A204.1 (cell line): ENCODE data around the gene C1QTNF7.
A peak's percentile ranks its signal among the peaks of the same experiment; 100 is the strongest.

Experiments
- FAIRE-seq: peaks from 2 replicates; lab custom pipeline; 2012; peaks lifted over from hg19 to GRCh38; lab: Jason Lieb, UNC

Gene C1QTNF7

GRCh38 chr4:15414551-15415091 is 13.2 kb upstream of the C1QTNF7 start:
- FAIRE-seq, result no peak

DNA sequence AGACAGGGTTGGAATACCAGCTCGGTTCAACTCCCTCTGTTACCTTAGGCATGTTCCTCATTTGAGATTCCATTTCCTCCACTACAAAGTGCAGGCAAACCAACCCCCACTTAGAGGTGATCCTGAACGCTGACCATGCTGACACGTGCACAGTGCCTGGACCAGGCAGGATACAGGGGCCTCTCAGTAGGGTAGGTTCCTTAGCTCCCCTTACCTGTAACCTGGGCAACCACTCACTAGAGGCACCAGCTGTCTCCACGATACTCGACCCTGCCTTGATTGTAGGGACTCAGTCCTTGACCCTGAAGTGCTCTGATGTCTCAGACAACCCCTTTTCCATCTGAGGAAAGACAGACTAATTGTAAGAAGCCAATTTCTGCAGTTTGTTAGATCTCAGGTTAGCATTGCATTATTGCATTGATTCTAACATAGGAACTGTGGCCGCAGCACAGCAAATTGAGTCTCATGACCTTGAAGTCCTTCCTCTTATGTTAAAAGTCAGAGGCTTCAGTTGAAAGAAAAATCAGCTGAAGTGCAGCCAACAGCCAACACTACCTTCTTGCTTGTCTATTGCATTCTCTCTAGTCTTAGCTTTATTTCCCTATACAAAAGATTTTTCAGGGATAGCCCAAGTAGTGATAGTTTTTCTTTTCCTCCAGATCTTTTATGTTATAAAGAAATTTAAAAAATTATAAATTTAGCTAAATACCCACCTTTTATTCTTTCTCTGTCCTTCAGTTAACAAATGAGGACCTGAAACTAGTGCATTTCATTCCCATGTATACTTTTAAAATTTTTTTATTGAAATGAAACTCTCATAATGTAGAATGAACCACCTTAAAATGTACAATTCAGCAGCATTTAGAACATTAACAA is 11.2 kb upstream of the C1QTNF7 start:
- FAIRE-seq, result no peak

DNA sequence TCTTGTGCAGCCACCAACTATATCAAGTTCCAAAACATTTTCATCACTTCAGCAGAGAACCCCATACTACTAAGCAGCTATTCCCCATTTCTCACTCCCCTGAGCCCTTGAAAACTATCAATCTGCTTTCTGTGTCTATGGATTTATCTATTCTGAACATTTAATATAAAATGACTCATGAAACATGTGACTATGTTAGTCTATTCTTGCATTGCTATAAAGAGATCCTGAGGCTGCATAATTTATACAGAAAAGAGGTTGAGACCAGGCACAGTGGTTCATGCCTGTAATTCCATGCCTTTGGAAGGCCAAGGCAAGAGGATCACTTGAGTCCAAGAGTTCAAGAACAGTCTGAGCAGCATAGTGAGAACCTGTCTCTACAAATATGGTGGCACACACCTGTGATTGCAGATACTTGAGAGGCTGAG is 10.6 kb upstream of the C1QTNF7 start:
- FAIRE-seq, result no peak

DNA sequence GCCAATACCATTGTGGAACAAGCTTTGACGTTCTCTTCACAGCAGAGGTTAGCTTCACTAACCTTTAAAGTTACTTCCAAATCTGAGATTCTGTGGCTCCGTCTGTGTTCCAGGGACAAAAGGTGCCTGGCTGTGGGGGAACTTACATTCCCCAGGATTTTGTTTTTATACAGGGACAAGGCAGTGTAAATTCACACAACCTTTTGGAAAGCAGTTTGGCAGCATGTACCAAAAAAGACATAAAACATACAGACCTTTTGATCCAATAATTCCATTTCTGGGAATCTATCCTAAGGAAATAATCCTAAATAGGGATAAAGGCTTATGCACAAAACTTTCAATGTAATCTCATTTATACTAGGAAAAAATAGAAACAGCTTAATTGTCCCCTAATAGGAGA is 8.9 kb upstream of the C1QTNF7 start:
- FAIRE-seq, result no peak

DNA sequence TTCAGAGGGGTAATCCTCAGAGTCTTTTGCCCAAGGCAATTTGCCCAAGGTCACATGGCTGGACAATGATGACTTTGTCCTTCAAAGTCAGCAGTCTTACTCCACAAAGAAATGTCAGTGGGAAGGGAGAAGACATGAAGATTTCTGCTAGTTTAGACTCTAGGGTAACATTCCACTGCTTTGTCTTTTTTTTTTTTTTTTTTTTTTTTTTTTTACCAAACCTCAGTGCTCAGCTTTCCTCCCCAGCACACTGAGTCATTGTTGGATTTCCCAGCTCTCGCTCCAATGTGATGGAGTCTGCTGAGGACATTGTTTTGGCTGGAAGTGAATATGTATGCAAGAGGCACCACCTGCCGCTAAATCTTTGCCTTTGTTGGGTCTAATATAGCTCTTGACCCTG is 7.2 kb upstream of the C1QTNF7 start:
- FAIRE-seq, result no peak

DNA sequence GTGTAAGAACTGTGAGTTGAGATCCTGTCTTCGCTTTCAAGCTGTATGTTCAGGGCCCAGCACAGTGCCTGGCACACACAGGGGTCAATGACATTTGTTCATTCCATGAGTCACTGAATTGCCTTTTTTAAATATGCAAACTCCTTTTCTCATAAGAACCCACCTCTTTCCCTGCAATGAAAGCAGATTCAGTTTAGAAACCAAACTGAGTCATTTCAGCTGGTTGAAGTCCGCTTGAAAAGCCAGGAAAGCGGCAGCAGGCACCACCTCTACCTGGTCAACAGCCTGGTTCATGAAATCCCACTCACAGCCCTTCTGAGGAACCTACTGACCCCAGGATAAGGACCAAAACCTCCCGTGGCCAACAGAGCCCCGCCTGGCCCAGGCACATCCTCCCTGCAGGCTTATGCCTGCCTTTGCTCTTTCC is 4.5 kb upstream of the C1QTNF7 start:
- FAIRE-seq, result no peak

DNA sequence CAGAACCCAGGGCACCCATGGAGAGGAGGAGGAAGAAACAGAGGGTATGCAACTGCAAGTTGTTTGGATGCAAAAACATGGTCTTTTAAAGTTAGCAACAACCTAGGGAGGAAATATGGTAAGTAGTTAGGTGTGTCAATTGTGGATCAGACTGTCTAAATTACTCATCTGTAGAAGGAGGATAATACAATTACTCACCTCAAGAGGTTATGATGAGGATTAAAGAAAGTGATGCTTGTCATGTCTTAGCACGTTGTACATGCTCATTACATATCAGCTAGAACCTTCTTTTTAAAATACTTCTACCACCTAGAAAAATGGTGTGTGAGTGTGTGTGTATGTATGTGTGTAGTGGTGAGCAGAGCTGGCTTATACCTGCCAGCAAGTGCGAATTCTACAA is 2.3 kb upstream of the C1QTNF7 start:
- no peak for FAIRE-seq

DNA sequence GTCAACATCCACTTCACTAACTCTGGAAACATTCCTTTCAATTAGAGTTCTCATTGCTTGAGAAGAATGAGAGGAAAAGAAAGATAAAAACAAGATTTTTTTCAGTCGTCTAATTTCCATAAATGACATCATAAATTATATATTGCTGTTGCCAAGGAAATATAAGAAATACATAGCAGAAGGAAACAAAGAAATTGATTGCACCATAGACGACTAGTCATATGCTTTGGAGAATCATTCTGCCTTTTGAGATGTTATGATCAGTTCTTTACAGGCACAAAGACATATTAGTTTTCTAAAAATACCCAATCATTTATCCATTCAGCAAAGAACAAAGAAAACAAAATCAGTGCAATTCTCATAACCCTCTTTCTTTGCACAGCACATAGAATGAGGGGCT is 672 bp upstream of the C1QTNF7 start:
- no peak for FAIRE-seq

DNA sequence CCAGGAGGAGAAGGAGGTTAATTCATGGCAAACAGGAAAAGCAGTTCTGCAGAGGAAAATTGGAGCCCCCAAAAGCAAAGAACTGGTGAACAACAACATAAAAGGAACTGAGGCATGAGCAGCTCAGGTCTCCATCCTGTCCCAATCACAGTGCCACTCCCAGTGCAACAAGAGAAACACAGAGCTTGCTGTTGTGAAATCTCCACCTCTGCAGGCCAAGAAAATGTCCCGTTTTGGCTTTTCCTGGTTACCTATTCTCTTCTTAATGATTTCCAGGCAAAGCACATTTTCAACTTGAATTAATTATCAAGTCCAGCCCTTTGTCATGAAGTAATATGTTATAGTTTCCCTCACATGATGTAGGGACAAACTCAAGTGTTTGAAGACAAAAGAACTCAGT is 778 bp downstream of the C1QTNF7 start:
- no peak for FAIRE-seq

DNA sequence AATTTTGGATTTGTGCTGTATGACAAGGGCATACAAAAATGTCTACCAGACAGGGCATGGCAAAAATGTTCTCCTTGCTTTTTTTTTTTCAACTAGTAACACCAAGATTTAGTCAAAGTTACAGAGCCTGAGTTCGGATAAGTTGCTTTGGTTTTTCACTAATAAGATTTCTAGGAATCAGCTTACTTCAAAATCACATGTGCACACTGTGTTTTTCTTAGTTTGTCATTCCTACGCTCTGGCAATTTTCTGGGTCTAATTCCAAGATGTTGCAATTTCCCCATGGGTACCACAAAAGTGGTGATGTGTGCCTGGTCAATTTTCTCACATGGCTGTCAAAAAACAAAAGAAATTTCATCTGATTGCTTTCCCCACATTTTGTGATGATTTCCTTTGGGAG is 6.3 kb downstream of the C1QTNF7 start:
- no peak for FAIRE-seq

DNA sequence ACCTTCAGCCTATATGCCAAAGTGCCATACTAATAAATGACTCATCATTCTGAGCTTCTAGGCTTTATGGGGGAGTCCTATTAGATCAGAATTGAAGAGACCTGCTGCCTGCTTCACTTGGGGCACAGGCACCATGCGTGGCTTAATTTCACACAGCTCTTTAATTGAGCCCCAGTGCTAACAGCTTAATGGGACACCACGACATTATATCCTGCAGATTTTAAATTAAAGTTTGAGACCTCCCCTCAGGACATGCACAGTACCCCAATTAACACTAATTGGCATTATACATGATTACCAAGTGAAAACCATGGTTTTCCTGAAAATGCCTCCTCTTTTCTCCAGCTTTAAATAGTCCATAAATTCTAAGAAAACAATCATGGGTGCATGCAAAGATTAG is 6.8 kb downstream of the C1QTNF7 start:
- no peak for FAIRE-seq

DNA sequence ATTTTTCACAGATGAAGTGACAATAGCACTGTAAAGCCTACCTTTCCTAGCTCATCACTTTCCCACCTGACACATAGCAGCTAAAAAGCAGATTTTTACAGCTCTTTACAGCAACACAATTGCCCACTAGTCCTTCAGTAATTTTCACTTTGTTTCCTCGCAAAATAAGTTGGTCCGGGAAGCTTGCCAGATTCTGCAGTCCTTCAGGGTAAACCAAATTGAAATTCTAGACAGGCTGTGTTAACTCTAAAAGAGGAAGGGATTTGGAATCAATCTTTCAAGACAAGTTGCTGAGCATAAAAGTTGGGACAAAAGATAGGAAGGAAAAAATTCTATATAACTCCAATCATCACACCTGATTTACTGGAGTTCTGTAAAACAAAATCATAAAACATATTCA is 8.7 kb downstream of the C1QTNF7 start:
- no peak for FAIRE-seq

- FAIRE-seq, result no peak
Measured at GRCh38 chr4:15438939-15439524, 11.2 kb downstream of the C1QTNF7 start.

GRCh38 chr4:15443371-15444160 is 15.7 kb downstream of the C1QTNF7 start:
- no peak for FAIRE-seq

DNA sequence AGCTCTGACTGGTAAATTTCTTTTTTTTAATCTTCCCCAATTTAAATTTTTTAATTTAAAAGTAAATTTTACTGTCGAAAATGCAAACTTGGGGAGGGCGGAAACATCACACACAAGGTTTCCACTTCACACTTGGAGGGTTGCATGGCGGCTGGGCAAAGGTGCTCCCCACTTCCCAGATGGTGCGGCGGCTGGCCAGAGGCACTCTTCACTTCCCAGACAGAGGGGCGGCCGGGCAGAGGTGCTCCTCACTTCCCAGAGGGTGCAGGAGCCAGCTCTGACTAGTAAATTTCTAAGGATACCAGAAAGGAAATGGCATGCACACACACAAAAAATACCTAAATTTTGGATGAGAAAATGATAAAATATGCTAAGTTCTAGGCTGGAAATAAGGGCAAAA is 16.4 kb downstream of the C1QTNF7 start:
- no peak for FAIRE-seq

GRCh38 chr4:15444879-15445547 is 17.2 kb downstream of the C1QTNF7 start:
- no peak for FAIRE-seq

DNA sequence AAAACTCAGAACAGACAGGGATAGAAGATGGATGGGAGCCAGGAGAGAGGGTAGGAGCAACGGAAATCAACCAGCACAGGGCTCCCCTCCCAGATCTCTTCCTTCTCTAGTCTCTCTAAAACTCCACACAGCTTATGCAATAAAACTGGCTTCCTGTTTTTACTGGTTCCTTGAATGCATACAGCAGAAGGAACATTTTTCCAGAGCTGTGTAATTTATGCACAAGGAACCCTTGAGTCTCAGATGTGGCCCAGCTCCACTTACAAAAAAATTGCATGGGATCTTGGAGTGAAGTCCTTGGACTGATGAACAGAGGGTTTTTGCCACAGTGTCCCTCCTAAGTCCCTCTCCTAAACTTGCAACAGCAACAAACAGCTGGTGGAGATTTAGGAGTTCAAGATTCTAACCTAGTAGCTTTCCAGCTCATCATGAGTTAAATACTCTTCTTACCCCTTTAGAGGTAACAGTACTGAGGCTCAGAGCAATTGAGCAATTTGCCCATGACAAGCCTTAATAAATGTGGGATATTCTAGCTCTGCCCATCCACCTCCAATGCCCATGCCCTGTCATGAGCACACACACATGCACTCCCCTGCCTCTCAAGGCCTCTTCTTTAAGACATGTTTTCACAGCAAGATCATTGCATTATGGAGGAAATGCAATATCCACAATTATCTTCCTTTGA is 23.5 kb downstream of the C1QTNF7 start:
- FAIRE-seq, result no peak

- no peak for FAIRE-seq
Measured at GRCh38 chr4:15451866-15452765, 24.3 kb downstream of the C1QTNF7 start.

DNA sequence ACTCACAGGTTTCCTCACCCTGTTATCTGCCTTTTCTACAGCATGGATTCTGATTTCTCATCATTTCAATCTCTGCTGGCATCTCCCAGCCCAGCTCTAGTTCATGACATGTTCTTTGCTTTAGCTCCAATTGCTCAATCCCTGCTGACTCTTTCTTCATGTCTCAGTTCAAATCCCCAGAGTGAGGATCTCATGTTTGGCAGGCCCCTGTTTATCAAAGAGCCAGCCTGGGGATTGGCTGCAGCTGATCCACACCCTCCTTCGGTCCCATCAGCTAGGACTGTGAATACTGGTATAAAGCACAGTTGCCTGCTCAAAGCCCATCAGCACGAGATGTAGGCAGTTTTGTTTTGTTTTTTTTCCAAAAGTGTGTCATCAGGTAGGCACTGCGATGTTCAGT is 27.5 kb downstream of the C1QTNF7 start:
- FAIRE-seq, result no peak

DNA sequence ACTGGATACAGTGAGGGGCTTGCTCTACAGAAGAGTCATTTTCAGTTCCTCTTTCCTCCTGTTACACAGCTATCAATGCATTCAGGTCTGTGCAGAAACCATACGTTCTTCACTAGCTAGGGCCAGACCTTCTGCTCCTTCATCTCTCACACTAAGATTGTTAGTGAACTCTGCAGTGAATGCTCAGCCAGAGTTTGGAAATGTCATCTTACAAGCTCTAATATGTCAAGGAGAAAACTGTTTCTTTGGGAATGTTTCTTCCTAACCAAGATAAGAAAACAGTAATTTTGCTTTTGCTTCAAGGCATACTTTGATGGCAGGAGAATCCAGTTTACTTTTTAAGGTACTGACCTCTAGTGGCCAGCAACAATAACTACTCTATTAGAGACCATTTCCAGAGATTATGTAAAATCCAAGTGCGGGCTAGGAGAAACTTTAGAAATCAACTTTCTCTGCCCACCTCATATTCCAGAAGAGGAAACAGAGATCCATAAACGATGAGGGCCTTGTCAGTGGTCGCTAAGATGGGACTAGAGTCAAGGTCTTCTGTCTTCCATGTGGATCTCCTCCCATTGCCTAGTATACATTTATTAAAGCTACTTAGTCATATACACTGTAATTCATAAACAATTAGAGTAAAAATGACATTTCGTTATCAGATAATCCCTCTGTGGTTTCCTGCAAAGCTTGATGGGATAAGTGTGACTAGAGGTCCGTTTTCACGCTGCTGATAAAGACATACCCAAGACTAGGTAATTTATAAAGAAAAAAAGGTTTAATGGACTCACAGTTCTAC is 29.8 kb downstream of the C1QTNF7 start:
- FAIRE-seq, result peak; percentile 95
